AG04450 (cell line): ENCODE results near the gene C1QTNF7. TPM values are rescaled to one million over a fixed set of nuclear protein-coding genes. Genes with fewer than 3 reads are reported as not detected.

Source experiments
- CTCF ChIA-PET: fragments of 300-600, 350-600 bp; formaldehyde crosslinking; extraction: SDS; loops from one replicate; lab custom pipeline; 2022; ENCODE audit warnings: antibody characterized with exemption, inconsistent platforms; lab: Charles Lee
- POLR2A ChIA-PET: fragments of 350-600 bp; formaldehyde crosslinking; extraction: SDS; loops from one replicate; lab custom pipeline; 2021; ENCODE audit warnings: antibody characterized with exemption, inconsistent platforms; lab: Yijun Ruan, JAX
- DNase-seq: peaks from one replicate; pipeline ENCODE4 v3.0.0-alpha.2; 2011; ENCODE audit warnings: low read depth, low spot score
- H3K27ac ChIP-seq: one replicate; pipeline ENCODE4 v1.5.1; 2012; ENCODE audit warnings: low read depth, low read length, control low read depth
- H3K27me3 ChIP-seq: one replicate; pipeline ENCODE4 v1.6.0; 2012; ENCODE audit warnings: low read length; ENCODE audit not compliant: control insufficient read depth, insufficient read depth
- H3K4me3 ChIP-seq: 2 replicates; pipeline ENCODE4 v1.5.1; 2011; ENCODE audit warnings: mild to moderate bottlenecking, low read depth, low read length, control low read depth
- H3K9me3 ChIP-seq: 2 replicates; pipeline ENCODE4 v1.5.1; 2012; ENCODE audit warnings: low read length; ENCODE audit not compliant: control insufficient read depth, insufficient read depth
- polyA plus RNA-seq: library from polyadenylated mRNA; depleted of rRNA; stranded (reverse); fragments of >200 nt; gene quantifications from 2 replicates; pipeline ENCODE4 v1.2.3, GENCODE V29; 2011
- TF ChIP-seq, protein P1 (sequence below): IDR thresholded peaks from 2 replicates; pipeline ENCODE4 v1.5.1; 2011; ENCODE audit warnings: low read depth, low read length, control low read depth, inconsistent platforms

Gene C1QTNF7
- polyA plus RNA-seq, 1 experiment, result 2.9 TPM

DNA sequence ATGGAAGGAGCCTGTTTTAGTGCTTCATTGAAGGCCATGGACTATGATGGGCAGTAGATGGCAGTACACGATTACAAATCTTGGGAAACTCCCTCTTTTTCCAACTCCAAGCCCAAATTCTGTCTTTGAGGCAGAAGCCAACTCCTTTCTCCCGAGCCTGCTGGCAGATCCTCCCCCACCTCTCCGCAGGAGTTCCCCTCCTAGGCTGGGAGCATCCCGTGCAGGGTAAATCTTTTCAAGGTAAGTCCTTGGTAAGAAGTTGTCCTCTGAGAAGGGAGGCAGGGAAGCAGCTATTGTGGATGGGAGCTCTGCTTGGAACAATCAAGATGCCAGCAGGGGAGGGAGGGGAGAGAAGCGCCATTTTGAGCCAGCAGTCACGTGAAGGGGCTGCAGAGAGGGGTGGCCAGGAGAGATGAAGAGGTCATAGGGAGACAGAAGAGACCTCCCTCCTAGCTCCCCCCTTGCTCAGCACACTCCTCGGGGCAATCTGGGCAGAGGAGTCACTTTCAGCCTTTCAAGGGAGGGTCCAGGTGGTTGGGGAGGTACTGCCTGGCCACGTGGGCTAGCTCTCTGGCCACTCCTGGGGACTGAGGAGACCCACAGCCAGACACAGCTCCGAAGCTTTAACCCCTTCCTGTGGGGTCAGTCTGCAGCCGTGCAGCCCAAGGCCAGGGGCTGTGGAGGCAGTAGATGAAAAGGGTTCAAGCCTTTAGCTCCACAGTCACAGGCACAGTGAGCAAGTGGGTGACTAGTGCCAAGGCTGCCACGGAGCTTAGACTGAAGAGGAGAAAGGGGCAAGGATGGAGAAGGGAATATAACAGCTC, 51.5 kb downstream of the C1QTNF7 start:
- H3K27me3 ChIP-seq, result no peaks in the 10 kb centered on the region
- H3K27ac ChIP-seq, result peak overlapping the region; percentile 97
- peak; percentile 70 for DNase-seq
- ChIA-PET POLR2A (interaction anchor here (0.6 to 1.8 kb wide), 6 partner anchors 34 to 245 kb away, joined by 3 to 6 read pairs (median 4); partner anchors contain the start of genes FAM200B and FBXL5), CTCF (interaction anchor here (0.6 to 2.6 kb wide), 36 partner anchors 9 to 786 kb away, joined by 3 to 32 read pairs (median 4); partner anchors contain the start of gene CC2D2A)
- TF ChIP-seq, protein P1, sequence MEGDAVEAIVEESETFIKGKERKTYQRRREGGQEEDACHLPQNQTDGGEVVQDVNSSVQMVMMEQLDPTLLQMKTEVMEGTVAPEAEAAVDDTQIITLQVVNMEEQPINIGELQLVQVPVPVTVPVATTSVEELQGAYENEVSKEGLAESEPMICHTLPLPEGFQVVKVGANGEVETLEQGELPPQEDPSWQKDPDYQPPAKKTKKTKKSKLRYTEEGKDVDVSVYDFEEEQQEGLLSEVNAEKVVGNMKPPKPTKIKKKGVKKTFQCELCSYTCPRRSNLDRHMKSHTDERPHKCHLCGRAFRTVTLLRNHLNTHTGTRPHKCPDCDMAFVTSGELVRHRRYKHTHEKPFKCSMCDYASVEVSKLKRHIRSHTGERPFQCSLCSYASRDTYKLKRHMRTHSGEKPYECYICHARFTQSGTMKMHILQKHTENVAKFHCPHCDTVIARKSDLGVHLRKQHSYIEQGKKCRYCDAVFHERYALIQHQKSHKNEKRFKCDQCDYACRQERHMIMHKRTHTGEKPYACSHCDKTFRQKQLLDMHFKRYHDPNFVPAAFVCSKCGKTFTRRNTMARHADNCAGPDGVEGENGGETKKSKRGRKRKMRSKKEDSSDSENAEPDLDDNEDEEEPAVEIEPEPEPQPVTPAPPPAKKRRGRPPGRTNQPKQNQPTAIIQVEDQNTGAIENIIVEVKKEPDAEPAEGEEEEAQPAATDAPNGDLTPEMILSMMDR, result peak; percentile 84
- H3K9me3 ChIP-seq, result no peaks in the 10 kb centered on the region
- H3K4me3 ChIP-seq, result peak overlapping the region; percentile 69

GRCh38 chr4:15479913-15480185, 52.0 kb downstream of the C1QTNF7 start:
- ChIA-PET POLR2A (interaction anchor here (0.8 to 1.8 kb wide), 5 partner anchors 33 to 245 kb away, joined by 3 to 6 read pairs (median 5); partner anchors contain the start of genes FAM200B and FBXL5), CTCF (interaction anchor here (0.7 to 2.6 kb wide), 26 partner anchors 8 to 785 kb away, joined by 3 to 32 read pairs (median 4); partner anchors contain the start of gene CC2D2A)
- Histone ChIP-seq H3K4me3 (peak overlapping the region; percentile 69), H3K27ac (peak overlapping the region; percentile 97), H3K9me3 (no peaks in the 10 kb centered on the region), H3K27me3 (no peaks in the 10 kb centered on the region)
- peak; percentile 52 for DNase-seq
- TF ChIP-seq, protein P1, result no peak

DNA sequence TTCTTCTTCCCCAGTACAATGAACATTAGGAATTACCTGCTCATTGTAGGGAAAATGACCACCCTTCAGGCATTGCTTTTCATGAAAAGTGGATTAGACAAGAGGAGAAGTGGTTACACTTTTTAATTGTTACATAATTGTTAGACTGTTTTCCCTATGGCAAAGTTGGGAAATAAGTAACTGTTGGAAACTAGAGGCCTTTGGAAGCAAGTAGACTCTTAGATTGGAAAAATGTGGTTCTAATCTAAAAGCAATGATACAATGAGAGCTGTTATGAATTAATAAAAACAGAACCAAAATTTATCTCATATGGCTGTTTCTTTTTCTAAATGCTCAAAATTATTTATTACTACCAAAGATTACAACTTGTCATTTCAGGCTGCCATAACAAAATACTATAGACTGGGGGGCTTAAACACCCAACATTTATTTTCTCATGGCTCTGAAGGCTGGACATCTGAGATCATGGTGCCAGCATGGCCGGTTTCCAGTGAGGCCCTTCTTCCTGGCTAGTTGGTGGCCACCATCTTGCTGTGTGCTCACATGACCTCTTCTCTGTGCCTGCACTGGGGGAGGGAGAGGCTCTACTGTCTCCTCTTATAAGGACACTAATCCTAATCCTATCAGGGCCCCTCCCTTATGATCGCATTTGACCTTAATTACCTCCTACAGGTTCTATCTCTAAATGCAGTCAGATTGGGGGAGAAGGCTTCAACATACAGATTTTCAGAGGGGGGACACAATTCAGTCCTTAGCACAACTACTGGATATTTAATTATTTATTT, 54.3 kb downstream of the C1QTNF7 start:
- TF ChIP-seq, protein P1, result no peak
- H3K9me3 ChIP-seq, result no peaks in the 10 kb centered on the region
- no peak overlapping the region for H3K4me3 ChIP-seq
- H3K27ac ChIP-seq, result no peak overlapping the region
- no peaks in the 10 kb centered on the region for H3K27me3 ChIP-seq
- ChIA-PET POLR2A (no interaction called here), CTCF (no interaction called here)
- DNase-seq, result no peak

DNA sequence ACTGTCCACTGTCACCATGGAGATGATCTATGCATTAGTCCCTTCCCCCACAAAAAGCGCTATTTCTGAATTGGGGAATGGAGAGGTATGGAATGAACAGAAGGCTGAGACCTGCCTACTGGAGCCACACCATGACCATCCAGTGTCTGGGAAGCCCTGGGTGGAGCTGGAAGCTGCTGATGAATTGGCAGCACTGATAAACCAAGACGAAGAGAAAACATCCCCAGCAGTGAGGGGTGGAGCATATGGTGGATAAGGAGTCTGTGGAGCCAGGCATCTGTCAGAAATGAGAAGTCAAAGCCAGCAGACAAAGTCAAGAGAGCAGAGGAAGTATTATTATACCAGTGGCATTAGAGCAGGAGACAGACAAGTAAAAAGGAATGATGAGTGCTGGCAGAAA, 55.0 kb downstream of the C1QTNF7 start:
- TF ChIP-seq, protein P1, result no peak
- Histone ChIP-seq H3K9me3 (no peaks in the 10 kb centered on the region), H3K4me3 (no peak overlapping the region), H3K27me3 (no peaks in the 10 kb centered on the region), H3K27ac (no peak overlapping the region)
- no peak for DNase-seq
- ChIA-PET CTCF (no interaction called here), POLR2A (no interaction called here)
